Measurements from ENCODE around the gene POMC. TPM values are rescaled to one million over a fixed set of nuclear protein-coding genes. Genes with fewer than 3 reads are reported as not detected.
"Not testable (repeated sequence)": the region's sequence is repeated elsewhere in the genome, so short reads cannot be mapped to it uniquely, and the experiment has no call there.

POMC gene
- total and polyA plus RNA-seq, 2 of the 4 experiments (the other 2 are of a cell fraction): 0.17 TPM; not detected in 1

DNA sequence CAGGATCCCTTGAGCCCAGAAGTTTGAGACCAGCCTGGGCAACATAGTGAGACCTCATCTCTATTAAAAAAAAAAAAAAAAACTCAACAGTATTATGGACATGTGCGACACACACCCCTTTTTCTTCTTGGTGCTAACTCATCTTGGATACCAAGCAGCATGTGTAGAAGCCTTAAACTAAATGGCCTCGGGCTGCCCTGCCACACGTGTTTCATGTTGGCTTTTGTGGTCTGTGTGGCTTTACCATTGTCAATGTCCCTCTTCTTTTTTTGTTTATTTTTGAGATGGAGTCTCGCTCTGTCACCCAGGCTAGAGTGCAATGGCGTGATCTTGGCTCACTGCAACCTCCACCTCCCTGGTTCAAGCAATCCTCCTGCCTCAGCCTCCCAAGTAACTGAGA is 17.4 kb downstream of the POMC start:
- H2AK5ac ChIP-seq (ENCODE audit: low read depth, low read length); H3K9me3 ChIP-seq (ENCODE audit: control insufficient read depth, insufficient read depth, low read length); H4K8ac ChIP-seq (ENCODE audit: low read depth in 2 of 2, low read length in 2 of 2); H3K4ac ChIP-seq (ENCODE audit: low read depth, low read length); H3K4me1 ChIP-seq (ENCODE audit: control insufficient read depth, insufficient read depth, low read length); H2AK9ac ChIP-seq (replicated peaks; ENCODE audit: low read depth, low read length, poor library complexity); H3K4me3 ChIP-seq (ENCODE audit: insufficient read depth, low read depth, low read length); DNase-seq; H2BK15ac ChIP-seq (ENCODE audit: low read depth, low read length); H3K18ac ChIP-seq (ENCODE audit: low read depth, low read length); H4K91ac ChIP-seq (ENCODE audit: insufficient read depth, low read depth, low read length); intact Hi-C loops (cut with micrococcal nuclease); H3K14ac ChIP-seq (replicated peaks; ENCODE audit: low read depth, low read length); H3K27ac ChIP-seq (ENCODE audit: insufficient read depth, low read length); POLR2A ChIA-PET (ENCODE audit: unreplicated experiment); H2BK20ac ChIP-seq (ENCODE audit: low read depth, low read length); BruUV-seq (replicated peaks); H3K56ac ChIP-seq (ENCODE audit: extremely low read depth, insufficient read depth, low read length); H2BK120ac ChIP-seq (ENCODE audit: low read depth, low read length); dilution Hi-C loops (cut with HindIII; ENCODE audit: low sequenced_read_pairs, unreplicated experiment); CTCF ChIA-PET; H3K79me1 ChIP-seq (ENCODE audit: low read depth in 1 of 2, low read length in 2 of 2); H4K20me1 ChIP-seq (ENCODE audit: insufficient read depth, low read length); H2AFZ ChIP-seq (replicated peaks; ENCODE audit: low read length, poor library complexity); H2BK5ac ChIP-seq (ENCODE audit: low read depth, low read length, poor library complexity, severe bottlenecking); H3K9ac ChIP-seq (ENCODE audit: low read depth, low read length); H3K4me2 ChIP-seq (ENCODE audit: low read depth, low read length); H3K27me3 ChIP-seq (ENCODE audit: control insufficient read depth, insufficient read depth, low read length); H4K5ac ChIP-seq (ENCODE audit: low read depth, low read length); ATAC-seq (ENCODE audit: low read depth); in situ Hi-C loops (cut with MboI; ENCODE audit: low sequenced_read_pairs); H3K9me1 ChIP-seq (ENCODE audit: insufficient read depth, low read length); H3K23ac ChIP-seq (ENCODE audit: low read depth, low read length); H3K36me3 ChIP-seq (ENCODE audit: control insufficient read depth, insufficient read depth, low read length): not testable (repeated sequence)
- no CpG with 5 or more reads among the region's 5 CpGs for WGBS, 2 experiments (ENCODE audit: extremely low coverage in 2 of 2, insufficient read length in 1 of 2)
